Neural progenitor cell (in vitro differentiated cells): Measurements from ENCODE around the gene CARD19. TPM values are rescaled to one million over a fixed set of nuclear protein-coding genes. Genes with fewer than 3 reads are reported as not detected.
A peak's percentile ranks its signal among the peaks of the same experiment; 100 is the strongest.

Experiments used
- DNase-seq: peaks from one replicate; pipeline ENCODE4 v3.0.0-alpha.2; 2016; ENCODE audit warnings: low spot score
- H2AFZ ChIP-seq: fragments of 200-600 bp; sonication (generic); replicated peaks from 2 replicates; pipeline ENCODE4 v1.6.1; 2016; ENCODE audit warnings: antibody characterized with exemption
- H3F3A ChIP-seq: fragments of 200-600 bp; sonication (generic); 2 replicates; pipeline ENCODE4 v1.6.1; 2016; ENCODE audit warnings: antibody characterized with exemption, low read depth
- H3K27ac ChIP-seq: fragments of 200-600 bp; sonication (generic); 2 replicates; pipeline ENCODE4 v1.5.1; 2016; ENCODE audit warnings: mild to moderate bottlenecking
- H3K27me3 ChIP-seq: fragments of 200-600 bp; sonication (generic); 2 replicates; pipeline ENCODE4 v1.6.1; 2016; ENCODE audit warnings: mild to moderate bottlenecking, moderate library complexity
- H3K36me3 ChIP-seq: fragments of 200-600 bp; sonication (generic); 2 replicates; pipeline ENCODE4 v1.5.1; 2016
- H3K4me1 ChIP-seq: fragments of 200-600 bp; sonication (generic); 2 replicates; pipeline ENCODE4 v1.6.1; 2016; ENCODE audit warnings: mixed run types
- H3K4me2 ChIP-seq: fragments of 200-600 bp; sonication (generic); 2 replicates; pipeline ENCODE4 v1.6.1; 2016
- H3K4me3 ChIP-seq: fragments of 200-600 bp; sonication (generic); 2 replicates; pipeline ENCODE4 v1.5.1; 2016
- H3K79me2 ChIP-seq: fragments of 200-600 bp; sonication (generic); 2 replicates; pipeline ENCODE4 v1.6.1; 2016; ENCODE audit warnings: low read depth
- H3K9ac ChIP-seq: fragments of 200-600 bp; sonication (generic); 2 replicates; pipeline ENCODE4 v1.6.1; 2016
- H3K9me3 ChIP-seq: fragments of 200-600 bp; sonication (generic); 2 replicates; pipeline ENCODE4 v1.5.1; 2016; ENCODE audit warnings: low read depth
- H4K20me1 ChIP-seq: fragments of 200-600 bp; sonication (generic); 2 replicates; pipeline ENCODE4 v1.6.1; 2016; ENCODE audit warnings: low read depth
- H3K27ac Mint-ChIP-seq: 3 replicates; pipeline ENCODE4 v1.8.0; 2021; ENCODE audit warnings: mixed read lengths
- H3K27me3 Mint-ChIP-seq: 2 replicates; pipeline ENCODE4 v1.8.0; 2022; ENCODE audit warnings: low read depth, mild to moderate bottlenecking, inconsistent platforms, moderate library complexity, mixed read lengths; ENCODE audit not compliant: insufficient read depth
- H3K36me3 Mint-ChIP-seq: 3 replicates; pipeline ENCODE4 v1.8.0; 2021; ENCODE audit warnings: mixed read lengths
- H3K4me1 Mint-ChIP-seq: 3 replicates; pipeline ENCODE4 v1.8.0; 2021; ENCODE audit warnings: mixed read lengths
- H3K4me3 Mint-ChIP-seq: 3 replicates; pipeline ENCODE4 v1.8.0; 2021; ENCODE audit warnings: mild to moderate bottlenecking, moderate library complexity, mixed read lengths
- H3K9me3 Mint-ChIP-seq: 3 replicates; pipeline ENCODE4 v1.8.0; 2020; ENCODE audit warnings: mixed read lengths
- EZH2 ChIP-seq: fragments of 200-600 bp; sonication (generic); IDR thresholded peaks from 2 replicates; pipeline ENCODE4 v1.6.1; 2017; ENCODE audit warnings: antibody characterized with exemption, mild to moderate bottlenecking, moderate library complexity
- EZH2phosphoT487 ChIP-seq: fragments of 200-600 bp; sonication (generic); IDR thresholded peaks from 2 replicates; pipeline ENCODE4 v1.6.1; 2017; ENCODE audit warnings: antibody characterized with exemption
- total RNA-seq: library from RNA; depleted of rRNA; stranded (reverse); fragments of >200 nt; gene quantifications from 2 replicates; pipeline ENCODE4 v1.2.3, GENCODE V29; 2015; ENCODE audit warnings: low replicate concordance
- TF ChIP-seq, protein P1 (sequence below): fragments of 200-600 bp; sonication (generic); IDR thresholded peaks from 2 replicates; pipeline ENCODE4 v1.5.1; 2017; ENCODE audit warnings: antibody characterized with exemption, mild to moderate bottlenecking

Gene CARD19
- total RNA-seq, 1 donor from 2014 or later = 12.3 TPM

DNA sequence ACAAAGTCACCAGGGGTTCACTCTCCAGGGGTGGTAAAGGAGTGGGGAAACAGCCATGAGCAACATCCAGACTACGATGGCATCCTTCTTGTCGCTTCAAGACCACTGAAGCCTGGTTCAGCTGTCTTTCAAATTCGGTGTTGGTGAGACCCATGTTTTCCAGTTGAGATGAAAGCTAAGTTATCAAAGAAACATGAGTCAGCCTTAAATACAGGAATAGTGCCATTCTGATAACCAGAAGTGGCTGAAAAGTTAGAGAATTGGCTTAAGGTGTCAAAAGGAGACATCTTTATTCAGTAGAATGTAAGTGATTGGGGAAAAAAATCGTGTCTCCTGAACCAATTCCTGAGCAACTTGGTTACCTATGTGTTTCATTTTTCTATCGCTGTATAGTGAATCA is 7.0 kb upstream of the CARD19 start:
- H3K9ac ChIP-seq = no peak overlapping the region
- Mint-ChIP-seq H3K9me3 (peaks cover 2% of the 10 kb centered on the region), H3K4me1 (peaks cover 33% of the 10 kb centered on the region), H3K36me3 (no peaks in the 10 kb centered on the region), H3K27me3 (peaks cover 8% of the 10 kb centered on the region), H3K4me3 (no peak overlapping the region), H3K27ac (no peak overlapping the region)
- H4K20me1 ChIP-seq = no peaks in the 10 kb centered on the region
- no peak overlapping the region for H3K4me3 ChIP-seq
- H3K4me2 ChIP-seq = no peak overlapping the region
- no peaks in the 10 kb centered on the region for H3F3A ChIP-seq
- H3K27ac ChIP-seq = no peak overlapping the region
- no peaks in the 10 kb centered on the region for H3K4me1 ChIP-seq
- H3K36me3 ChIP-seq = no peaks in the 10 kb centered on the region
- peak; percentile 0 for DNase-seq
- H3K27me3 ChIP-seq = no peaks in the 10 kb centered on the region
- peak overlapping the region; percentile 45 for H2AFZ ChIP-seq
- H3K9me3 ChIP-seq = no peaks in the 10 kb centered on the region
- TF ChIP-seq EZH2phosphoT487 (no peak), EZH2 (no peak)
- TF ChIP-seq, protein P1, sequence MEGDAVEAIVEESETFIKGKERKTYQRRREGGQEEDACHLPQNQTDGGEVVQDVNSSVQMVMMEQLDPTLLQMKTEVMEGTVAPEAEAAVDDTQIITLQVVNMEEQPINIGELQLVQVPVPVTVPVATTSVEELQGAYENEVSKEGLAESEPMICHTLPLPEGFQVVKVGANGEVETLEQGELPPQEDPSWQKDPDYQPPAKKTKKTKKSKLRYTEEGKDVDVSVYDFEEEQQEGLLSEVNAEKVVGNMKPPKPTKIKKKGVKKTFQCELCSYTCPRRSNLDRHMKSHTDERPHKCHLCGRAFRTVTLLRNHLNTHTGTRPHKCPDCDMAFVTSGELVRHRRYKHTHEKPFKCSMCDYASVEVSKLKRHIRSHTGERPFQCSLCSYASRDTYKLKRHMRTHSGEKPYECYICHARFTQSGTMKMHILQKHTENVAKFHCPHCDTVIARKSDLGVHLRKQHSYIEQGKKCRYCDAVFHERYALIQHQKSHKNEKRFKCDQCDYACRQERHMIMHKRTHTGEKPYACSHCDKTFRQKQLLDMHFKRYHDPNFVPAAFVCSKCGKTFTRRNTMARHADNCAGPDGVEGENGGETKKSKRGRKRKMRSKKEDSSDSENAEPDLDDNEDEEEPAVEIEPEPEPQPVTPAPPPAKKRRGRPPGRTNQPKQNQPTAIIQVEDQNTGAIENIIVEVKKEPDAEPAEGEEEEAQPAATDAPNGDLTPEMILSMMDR = no peak
- H3K79me2 ChIP-seq = no peaks in the 10 kb centered on the region

DNA sequence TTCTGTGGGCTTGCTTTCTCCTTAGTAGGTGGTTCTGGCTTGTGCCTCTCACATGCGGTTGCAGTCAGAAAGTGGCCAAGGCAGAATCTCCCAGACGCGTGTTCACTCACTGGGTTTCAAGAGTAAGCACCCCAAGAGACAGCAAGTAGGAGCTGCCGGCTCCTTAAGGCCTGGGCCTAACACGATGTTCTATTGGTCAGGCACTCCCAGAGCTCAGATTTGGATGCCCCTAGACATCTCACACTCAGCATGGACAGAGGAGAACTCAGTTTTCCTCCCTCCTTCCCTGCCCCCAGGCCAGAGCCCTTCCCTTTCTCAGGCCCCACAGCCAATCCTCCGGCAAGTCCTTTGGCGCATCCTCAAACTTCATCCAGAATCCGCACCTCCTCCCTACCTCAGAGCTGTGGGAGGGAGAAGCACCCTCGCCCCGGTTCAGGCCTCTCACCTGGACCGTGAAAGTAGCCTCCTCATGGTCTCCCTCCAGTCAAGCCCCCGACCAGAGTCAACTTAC is 6.5 kb upstream of the CARD19 start:
- Mint-ChIP-seq H3K4me1 (peaks cover 35% of the 10 kb centered on the region), H3K27me3 (peaks cover 8% of the 10 kb centered on the region), H3K27ac (no peak overlapping the region), H3K9me3 (peaks cover 2% of the 10 kb centered on the region), H3K36me3 (no peaks in the 10 kb centered on the region), H3K4me3 (no peak overlapping the region)
- H3K9me3 ChIP-seq = no peaks in the 10 kb centered on the region
- peak; percentile 1 for DNase-seq
- TF ChIP-seq EZH2 (no peak), EZH2phosphoT487 (no peak)
- TF ChIP-seq, protein P1 = no peak
- H3K4me2 ChIP-seq = no peak overlapping the region
- no peak overlapping the region for H3K4me3 ChIP-seq
- no peak overlapping the region for H3K9ac ChIP-seq
- H4K20me1 ChIP-seq = no peaks in the 10 kb centered on the region
- H3K36me3 ChIP-seq = no peaks in the 10 kb centered on the region
- no peak overlapping the region for H3K27ac ChIP-seq
- H3F3A ChIP-seq = no peaks in the 10 kb centered on the region
- no peaks in the 10 kb centered on the region for H3K27me3 ChIP-seq
- peak overlapping the region; percentile 45 for H2AFZ ChIP-seq
- H3K79me2 ChIP-seq = no peaks in the 10 kb centered on the region
- H3K4me1 ChIP-seq = no peaks in the 10 kb centered on the region

DNA sequence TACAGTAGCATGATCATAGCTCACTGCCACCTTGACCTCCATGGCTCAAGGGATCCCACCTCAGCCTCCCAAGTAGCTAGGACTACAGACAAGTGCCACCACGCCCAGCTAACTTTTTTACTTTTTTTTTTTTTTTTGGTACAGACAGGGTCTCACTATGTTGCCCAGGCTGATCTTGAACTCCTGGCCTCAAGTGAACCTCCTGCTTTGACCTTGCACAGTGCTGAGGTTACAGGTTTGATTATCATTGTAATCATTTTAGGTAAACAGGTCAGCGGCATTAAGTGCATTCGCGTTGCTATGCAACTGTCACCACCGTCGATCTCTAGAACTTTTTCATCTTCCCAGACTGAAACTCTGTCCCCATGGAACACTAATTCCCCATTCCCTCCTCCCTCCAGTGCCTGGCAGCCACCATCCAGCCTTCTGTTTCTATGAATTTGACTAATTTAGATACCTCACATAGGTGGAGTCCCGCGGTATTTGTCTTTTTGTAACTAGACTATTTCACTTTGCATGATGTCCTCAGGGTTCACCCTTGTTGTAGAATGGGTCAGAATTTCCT is 5.8 kb upstream of the CARD19 start:
- peaks cover 2% of the 10 kb centered on the region for H3K9me3 Mint-ChIP-seq
- peak; percentile 0 for DNase-seq

More for the DNA sequence above, 5.8 kb upstream of the CARD19 start:
- Histone ChIP-seq H2AFZ (no peak overlapping the region), H3K27me3 (no peaks in the 10 kb centered on the region), H3F3A (peaks cover 6% of the 10 kb centered on the region), H3K4me3 (no peak overlapping the region), H3K4me2 (no peak overlapping the region), H4K20me1 (no peaks in the 10 kb centered on the region), H3K9ac (no peak overlapping the region), H3K36me3 (no peaks in the 10 kb centered on the region), H3K9me3 (no peaks in the 10 kb centered on the region), H3K4me1 (no peaks in the 10 kb centered on the region), H3K27ac (no peak overlapping the region), H3K79me2 (no peaks in the 10 kb centered on the region)
- H3K36me3 Mint-ChIP-seq = no peaks in the 10 kb centered on the region
- TF ChIP-seq EZH2 (no peak), EZH2phosphoT487 (no peak)
- TF ChIP-seq, protein P1 = no peak
- peaks cover 38% of the 10 kb centered on the region for H3K4me1 Mint-ChIP-seq
- H3K27me3 Mint-ChIP-seq = peaks cover 8% of the 10 kb centered on the region
- H3K4me3 Mint-ChIP-seq = peak overlapping the region; percentile 3
- H3K27ac Mint-ChIP-seq = no peak overlapping the region
